ENCODE data around the gene GM2A.
A peak's percentile ranks its signal among the peaks of the same experiment; 100 is the strongest.

GM2A gene

DNA sequence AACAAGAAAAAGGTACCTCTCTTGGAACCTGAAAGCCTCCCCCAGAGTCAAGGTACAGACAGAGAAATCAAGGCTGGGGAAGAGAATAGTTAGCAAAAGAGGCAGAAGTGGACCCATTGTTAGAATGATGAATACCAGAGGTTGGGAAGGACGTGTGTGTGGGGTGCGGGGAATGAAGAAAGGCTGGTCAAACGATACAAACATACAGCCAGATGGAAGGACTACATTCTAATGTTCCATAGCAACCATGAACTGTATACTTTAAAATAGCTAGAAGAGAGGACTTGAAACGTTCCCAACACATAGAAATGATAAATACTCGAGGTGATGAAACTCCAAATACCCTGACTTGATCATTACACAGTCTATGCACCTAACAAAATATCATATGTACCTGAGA, 36.2 kb upstream of the GM2A start:
- Histone ChIP-seq H3K4me2 (ENCODE audit: low read length, poor library complexity, severe bottlenecking) (no peak overlapping the region), H3K27ac (ENCODE audit: low read length, poor library complexity, severe bottlenecking) (no peak overlapping the region), H4K8ac (ENCODE audit: low read length) (no peak overlapping the region), H2BK120ac (ENCODE audit: low read depth, low read length) (no peak overlapping the region), H3K36me3 (ENCODE audit: control insufficient read depth in 1 of 2, insufficient read depth in 2 of 2, low read depth in 1 of 2, low read length in 2 of 2) (no peaks in the 10 kb centered on the region), H3K4me3 (ENCODE audit: insufficient read depth in 1 of 2, low read depth in 1 of 2, low read length in 2 of 2) (no peak overlapping the region), H3K18ac (ENCODE audit: low read depth in 1 of 2, low read length in 2 of 2) (no peak overlapping the region), H3K14ac (ENCODE audit: low read length in 2 of 2) (no peak overlapping the region), H2BK15ac (ENCODE audit: low read depth, poor library complexity, severe bottlenecking) (no peak overlapping the region), H2AFZ (ENCODE audit: low read depth, low read length) (no peak overlapping the region), H2BK12ac (ENCODE audit: low read length in 2 of 2) (no peak overlapping the region), H3K9ac (ENCODE audit: low read length) (no peak overlapping the region), H3K79me1 (replicated peaks; ENCODE audit: low read length, poor library complexity, severe bottlenecking) (no peaks in the 10 kb centered on the region), H3K4me1 (ENCODE audit: control insufficient read depth, insufficient read depth, low read depth, low read length) (peaks cover 5% of the 10 kb centered on the region), H3K9me3 (ENCODE audit: control insufficient read depth, low read length) (no peaks in the 10 kb centered on the region), H2AK5ac (ENCODE audit: low read length, severe bottlenecking) (no peak overlapping the region), H3K4ac (ENCODE audit: low read depth in 1 of 2, low read length in 2 of 2) (no peak overlapping the region), H4K91ac (ENCODE audit: low read length) (no peak overlapping the region), H3K27me3 (ENCODE audit: control insufficient read depth in 1 of 2, insufficient read depth in 1 of 2, low read length in 2 of 2) (no peaks in the 10 kb centered on the region), H3K23ac (ENCODE audit: low read length in 2 of 2) (no peak overlapping the region), H2BK5ac (ENCODE audit: low read depth, low read length, poor library complexity, severe bottlenecking) (no peak overlapping the region)
- no peak for DNase-seq
- 60% methylated on average over 1 of the region's 5 CpGs for WGBS

GRCh38 chr5:151218177-151218576, 34.8 kb upstream of the GM2A start:
- no peak overlapping the region for H2AK5ac ChIP-seq (ENCODE audit: low read length, severe bottlenecking)
- H3K36me3 ChIP-seq (ENCODE audit: control insufficient read depth in 1 of 2, insufficient read depth in 2 of 2, low read depth in 1 of 2, low read length in 2 of 2) = no peaks in the 10 kb centered on the region
- no peak overlapping the region for H2BK5ac ChIP-seq (ENCODE audit: low read depth, low read length, poor library complexity, severe bottlenecking)
- H3K18ac ChIP-seq (ENCODE audit: low read depth in 1 of 2, low read length in 2 of 2) = no peak overlapping the region
- H2BK120ac ChIP-seq (ENCODE audit: low read depth, low read length) = no peak overlapping the region
- no peak overlapping the region for H3K4me2 ChIP-seq (ENCODE audit: low read length, poor library complexity, severe bottlenecking)
- no peaks in the 10 kb centered on the region for H3K79me1 ChIP-seq (replicated peaks; ENCODE audit: low read length, poor library complexity, severe bottlenecking)
- H3K23ac ChIP-seq (ENCODE audit: low read length in 2 of 2) = no peak overlapping the region
- no peak for DNase-seq
- peaks cover 5% of the 10 kb centered on the region for H3K4me1 ChIP-seq (ENCODE audit: control insufficient read depth, insufficient read depth, low read depth, low read length)
- H3K4ac ChIP-seq (ENCODE audit: low read depth in 1 of 2, low read length in 2 of 2) = no peak overlapping the region
- H3K4me3 ChIP-seq (ENCODE audit: insufficient read depth in 1 of 2, low read depth in 1 of 2, low read length in 2 of 2) = no peak overlapping the region
- no peaks in the 10 kb centered on the region for H3K27me3 ChIP-seq (ENCODE audit: control insufficient read depth in 1 of 2, insufficient read depth in 1 of 2, low read length in 2 of 2)
- no peak overlapping the region for H3K27ac ChIP-seq (ENCODE audit: low read length, poor library complexity, severe bottlenecking)
- H2BK12ac ChIP-seq (ENCODE audit: low read length in 2 of 2) = no peak overlapping the region
- H3K9ac ChIP-seq (ENCODE audit: low read length) = no peak overlapping the region
- peak overlapping the region; percentile 44 for H4K91ac ChIP-seq (ENCODE audit: low read length)
- H4K8ac ChIP-seq (ENCODE audit: low read length) = no peak overlapping the region
- H2BK15ac ChIP-seq (ENCODE audit: low read depth, poor library complexity, severe bottlenecking) = no peak overlapping the region
- no peak overlapping the region for H2AFZ ChIP-seq (ENCODE audit: low read depth, low read length)
- H3K9me3 ChIP-seq (ENCODE audit: control insufficient read depth, low read length) = no peaks in the 10 kb centered on the region
- no peak overlapping the region for H3K14ac ChIP-seq (ENCODE audit: low read length in 2 of 2)
- 82% methylated on average over 6 of the region's 6 CpGs for WGBS

DNA sequence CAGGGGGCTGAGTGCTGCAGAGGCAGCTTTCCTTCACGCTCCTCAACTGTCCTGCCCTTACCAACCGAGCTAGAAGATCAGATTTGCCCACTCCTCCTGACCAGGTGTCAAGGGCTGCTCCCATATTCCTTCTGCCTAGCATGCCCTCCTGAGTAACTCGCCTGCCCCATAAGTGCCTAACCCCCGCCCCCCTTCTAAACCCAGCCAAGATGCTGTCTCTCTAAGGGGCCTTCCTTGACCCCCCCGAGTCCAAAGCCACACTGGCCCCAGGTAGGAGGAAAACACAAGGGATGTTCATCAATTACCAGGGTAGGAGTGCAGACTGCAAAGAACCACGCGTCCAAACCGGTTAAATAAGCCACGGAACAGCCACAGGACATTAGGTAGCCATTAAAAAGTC, 33.8 kb upstream of the GM2A start:
- H2BK15ac ChIP-seq (ENCODE audit: low read depth, poor library complexity, severe bottlenecking) = no peak overlapping the region
- no peak overlapping the region for H3K4me2 ChIP-seq (ENCODE audit: low read length, poor library complexity, severe bottlenecking)
- H3K14ac ChIP-seq (ENCODE audit: low read length in 2 of 2) = no peak overlapping the region
- no peak overlapping the region for H2BK5ac ChIP-seq (ENCODE audit: low read depth, low read length, poor library complexity, severe bottlenecking)
- H2BK120ac ChIP-seq (ENCODE audit: low read depth, low read length) = no peak overlapping the region
- H3K23ac ChIP-seq (ENCODE audit: low read length in 2 of 2) = no peak overlapping the region
- no peak overlapping the region for H3K18ac ChIP-seq (ENCODE audit: low read depth in 1 of 2, low read length in 2 of 2)
- no peak overlapping the region for H2AFZ ChIP-seq (ENCODE audit: low read depth, low read length)
- DNase-seq = no peak
- H4K91ac ChIP-seq (ENCODE audit: low read length) = no peak overlapping the region
- no peaks in the 10 kb centered on the region for H3K9me3 ChIP-seq (ENCODE audit: control insufficient read depth, low read length)
- H3K27ac ChIP-seq (ENCODE audit: low read length, poor library complexity, severe bottlenecking) = no peak overlapping the region
- H2BK12ac ChIP-seq (ENCODE audit: low read length in 2 of 2) = no peak overlapping the region
- H3K4me3 ChIP-seq (ENCODE audit: insufficient read depth in 1 of 2, low read depth in 1 of 2, low read length in 2 of 2) = no peak overlapping the region
- H3K79me1 ChIP-seq (replicated peaks; ENCODE audit: low read length, poor library complexity, severe bottlenecking) = no peaks in the 10 kb centered on the region
- H2AK5ac ChIP-seq (ENCODE audit: low read length, severe bottlenecking) = no peak overlapping the region
- no peak overlapping the region for H3K9ac ChIP-seq (ENCODE audit: low read length)
- peaks cover 4% of the 10 kb centered on the region for H3K4me1 ChIP-seq (ENCODE audit: control insufficient read depth, insufficient read depth, low read depth, low read length)
- no peak overlapping the region for H3K4ac ChIP-seq (ENCODE audit: low read depth in 1 of 2, low read length in 2 of 2)
- 85% methylated on average over 9 of the region's 9 CpGs for WGBS
- no peaks in the 10 kb centered on the region for H3K27me3 ChIP-seq (ENCODE audit: control insufficient read depth in 1 of 2, insufficient read depth in 1 of 2, low read length in 2 of 2)
- no peaks in the 10 kb centered on the region for H3K36me3 ChIP-seq (ENCODE audit: control insufficient read depth in 1 of 2, insufficient read depth in 2 of 2, low read depth in 1 of 2, low read length in 2 of 2)
- no peak overlapping the region for H4K8ac ChIP-seq (ENCODE audit: low read length)

DNA sequence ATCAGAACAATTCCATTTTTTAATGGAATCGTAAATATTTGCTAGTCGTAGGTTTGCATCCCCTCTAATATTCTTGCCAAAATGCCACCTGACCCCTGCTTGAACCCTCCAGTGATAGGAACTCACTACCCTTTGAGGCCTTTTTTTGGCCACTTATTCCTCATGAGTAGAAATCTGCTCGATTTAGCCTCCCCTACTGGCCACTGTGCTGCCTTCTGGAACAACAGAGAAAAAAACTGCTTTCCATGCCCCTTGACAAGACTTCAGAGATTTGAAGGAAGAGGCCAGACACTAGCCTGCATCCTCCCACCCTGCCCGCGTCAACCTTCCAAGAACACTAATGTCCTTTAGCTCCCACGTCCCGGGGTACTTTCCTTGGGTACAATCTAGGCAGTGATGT, 33.2 kb upstream of the GM2A start:
- no peak for DNase-seq
- Histone ChIP-seq H3K79me1 (replicated peaks; ENCODE audit: low read length, poor library complexity, severe bottlenecking) (no peaks in the 10 kb centered on the region), H3K4me3 (ENCODE audit: insufficient read depth in 1 of 2, low read depth in 1 of 2, low read length in 2 of 2) (no peak overlapping the region), H3K23ac (ENCODE audit: low read length in 2 of 2) (no peak overlapping the region), H2AK5ac (ENCODE audit: low read length, severe bottlenecking) (no peak overlapping the region), H4K8ac (ENCODE audit: low read length) (no peak overlapping the region), H3K14ac (ENCODE audit: low read length in 2 of 2) (no peak overlapping the region), H3K36me3 (ENCODE audit: control insufficient read depth in 1 of 2, insufficient read depth in 2 of 2, low read depth in 1 of 2, low read length in 2 of 2) (no peaks in the 10 kb centered on the region), H3K4ac (ENCODE audit: low read depth in 1 of 2, low read length in 2 of 2) (no peak overlapping the region), H3K4me1 (ENCODE audit: control insufficient read depth, insufficient read depth, low read depth, low read length) (peaks cover 3% of the 10 kb centered on the region), H4K91ac (ENCODE audit: low read length) (no peak overlapping the region), H2BK120ac (ENCODE audit: low read depth, low read length) (no peak overlapping the region), H3K9me3 (ENCODE audit: control insufficient read depth, low read length) (no peaks in the 10 kb centered on the region), H2BK15ac (ENCODE audit: low read depth, poor library complexity, severe bottlenecking) (no peak overlapping the region), H2BK12ac (ENCODE audit: low read length in 2 of 2) (no peak overlapping the region), H2BK5ac (ENCODE audit: low read depth, low read length, poor library complexity, severe bottlenecking) (no peak overlapping the region), H3K27ac (ENCODE audit: low read length, poor library complexity, severe bottlenecking) (no peak overlapping the region), H3K27me3 (ENCODE audit: control insufficient read depth in 1 of 2, insufficient read depth in 1 of 2, low read length in 2 of 2) (no peaks in the 10 kb centered on the region), H3K18ac (ENCODE audit: low read depth in 1 of 2, low read length in 2 of 2) (no peak overlapping the region), H2AFZ (ENCODE audit: low read depth, low read length) (no peak overlapping the region), H3K9ac (ENCODE audit: low read length) (no peak overlapping the region), H3K4me2 (ENCODE audit: low read length, poor library complexity, severe bottlenecking) (no peak overlapping the region)
- WGBS = 87% methylated on average over 7 of the region's 7 CpGs

Measured in mesenchymal stem cell (in vitro differentiated cells and primary cell).